ENCODE results near the gene HOXC9.

The HOXC9 gene

GRCh38 chr12:53991077-53991460 is 8.9 kb upstream of the HOXC9 start:
- DNase-seq (ENCODE audit: low read depth) = peak; percentile 92
- H3K4me3 ChIP-seq (ENCODE audit: low read length) = peak overlapping the region; percentile 98
- no peak for TF ChIP-seq CTCF (conservative IDR thresholded peaks at IDR 0.05; ENCODE audit: low read length)

GRCh38 chr12:53992377-53992889 is 7.5 kb upstream of the HOXC9 start:
- peak overlapping the region; percentile 98 for H3K4me3 ChIP-seq (ENCODE audit: low read length)
- DNase-seq (ENCODE audit: low read depth) = no peak
- TF ChIP-seq CTCF (conservative IDR thresholded peaks at IDR 0.05; ENCODE audit: low read length) = no peak

GRCh38 chr12:53993162-53994008 is 6.6 kb upstream of the HOXC9 start:
- TF ChIP-seq CTCF (conservative IDR thresholded peaks at IDR 0.05; ENCODE audit: low read length) = no peak
- no peak for DNase-seq (ENCODE audit: low read depth)
- H3K4me3 ChIP-seq (ENCODE audit: low read length) = peak overlapping the region; percentile 98

- no peak for TF ChIP-seq CTCF (conservative IDR thresholded peaks at IDR 0.05; ENCODE audit: low read length)
- peak overlapping the region; percentile 98 for H3K4me3 ChIP-seq (ENCODE audit: low read length)
- DNase-seq (ENCODE audit: low read depth) = no peak
These were observed 6.0 kb upstream of the HOXC9 start for GRCh38 chr12:53994009-53994263.

- peak overlapping the region; percentile 98 for H3K4me3 ChIP-seq (ENCODE audit: low read length)
- DNase-seq (ENCODE audit: low read depth) = no peak
- TF ChIP-seq CTCF (conservative IDR thresholded peaks at IDR 0.05; ENCODE audit: low read length) = no peak
These were observed 5.5 kb upstream of the HOXC9 start for GRCh38 chr12:53994264-53995001.

GRCh38 chr12:53995002-53995377 is 5.0 kb upstream of the HOXC9 start:
- peak overlapping the region; percentile 98 for H3K4me3 ChIP-seq (ENCODE audit: low read length)
- TF ChIP-seq CTCF (conservative IDR thresholded peaks at IDR 0.05; ENCODE audit: low read length) = no peak
- DNase-seq (ENCODE audit: low read depth) = no peak

Measured in AG10803 (cell line).